Activated CD4-positive, alpha-beta T cell treated with anti-CD3 and anti-CD28 coated beads for 4 hours (primary cell): ENCODE results near the gene FAM3B.
"Not testable (repeated sequence)": the region's sequence is repeated elsewhere in the genome, so short reads cannot be mapped to it uniquely, and the experiment has no call there.

Experiments used
- DNase-seq, 2 donors: peaks; one replicate each; pipeline ENCODE4 v3.0.0-alpha.2; 2020

Gene FAM3B, protein sequence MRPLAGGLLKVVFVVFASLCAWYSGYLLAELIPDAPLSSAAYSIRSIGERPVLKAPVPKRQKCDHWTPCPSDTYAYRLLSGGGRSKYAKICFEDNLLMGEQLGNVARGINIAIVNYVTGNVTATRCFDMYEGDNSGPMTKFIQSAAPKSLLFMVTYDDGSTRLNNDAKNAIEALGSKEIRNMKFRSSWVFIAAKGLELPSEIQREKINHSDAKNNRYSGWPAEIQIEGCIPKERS

DNA sequence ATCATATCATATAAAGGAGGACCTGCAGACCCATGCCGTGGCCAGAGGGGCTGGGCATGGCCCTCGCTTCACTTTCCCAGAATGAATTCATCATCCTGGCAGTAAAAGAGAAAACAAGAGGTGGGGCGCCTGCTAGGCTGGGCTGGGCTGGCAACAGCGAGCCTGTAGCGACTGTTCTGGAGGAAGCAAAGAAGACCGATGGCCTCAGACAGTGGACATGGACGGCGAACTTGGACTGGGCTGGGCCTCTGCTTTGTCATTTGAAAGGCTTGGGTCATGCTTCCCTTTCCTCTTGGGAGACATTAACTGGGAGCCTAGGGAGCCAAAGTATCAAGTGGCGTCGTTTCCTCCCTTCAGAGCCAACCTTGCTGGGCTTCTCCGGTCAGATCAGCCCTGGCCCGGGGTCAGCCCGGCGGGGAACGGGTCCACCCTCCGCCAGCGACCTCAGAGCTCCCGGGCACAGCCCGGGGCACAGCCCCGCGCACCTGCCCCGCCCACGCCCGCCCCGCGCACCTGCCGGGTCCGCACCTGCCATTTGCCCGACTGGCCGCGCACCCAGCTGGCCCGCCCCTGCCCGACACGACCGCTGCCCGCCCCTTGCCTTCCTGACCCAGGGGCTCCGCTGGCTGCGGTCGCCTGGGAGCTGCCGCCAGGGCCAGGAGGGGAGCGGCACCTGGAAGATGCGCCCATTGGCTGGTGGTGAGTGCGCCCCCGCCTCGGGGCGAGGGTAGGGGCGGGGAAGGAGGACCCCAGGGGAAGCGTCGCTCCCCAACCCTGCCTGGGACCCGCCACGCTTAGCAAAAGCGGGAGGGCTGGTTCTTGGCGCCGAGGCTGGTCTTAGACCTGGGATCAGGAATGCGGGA lies at the start of gene FAM3B:
FAM3B (plus strand) TSS at position 602 of the 863 bp plus-strand sequence; CDS start at position 681, 79 bp downstream.
- no peak for DNase-seq

GRCh38 chr21:41267346-41267745 lies 49.3 kb upstream of the FAM3B start:
- no peak for DNase-seq

GRCh38 chr21:41269535-41269934 lies 47.1 kb upstream of the FAM3B start:
- no peak for DNase-seq

DNA sequence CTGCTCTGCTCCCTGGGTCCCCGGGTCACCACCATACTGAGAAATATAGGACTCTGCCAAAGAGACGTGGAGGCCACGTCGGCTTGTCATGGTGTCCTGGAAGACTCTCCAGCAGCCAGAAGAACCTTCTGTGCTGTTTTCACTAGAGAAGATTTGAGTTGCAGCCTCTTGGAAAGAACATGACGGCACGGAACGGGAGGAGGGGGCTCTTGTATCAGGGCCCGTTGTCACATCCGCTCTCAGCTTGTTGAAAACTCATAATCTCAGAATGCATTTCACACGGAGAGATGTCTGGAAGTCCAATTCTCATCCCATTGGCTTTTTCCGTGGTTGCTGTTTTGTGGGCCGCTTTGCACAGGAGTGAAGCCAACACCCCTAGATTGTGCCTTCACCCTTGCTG lies 39.4 kb upstream of the FAM3B start:
- no peak for DNase-seq

DNA sequence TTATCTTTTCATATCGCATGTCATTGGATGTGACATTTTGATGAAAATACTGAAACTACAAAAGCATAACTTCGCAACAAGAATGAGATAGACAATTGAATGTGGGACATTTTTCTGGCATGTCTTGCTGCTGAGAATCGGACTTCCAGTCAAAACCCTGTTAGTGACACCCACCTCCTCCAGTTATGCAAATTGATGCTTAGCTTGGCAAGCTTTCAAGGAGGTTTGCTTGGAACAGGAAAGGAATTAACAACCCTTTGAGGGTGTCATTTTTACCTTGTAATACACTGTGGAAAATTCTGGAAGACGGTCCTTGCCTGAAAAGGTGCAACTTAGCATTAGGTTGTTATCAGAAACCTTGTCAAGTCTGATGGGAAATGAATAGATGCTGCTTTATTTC lies 38.8 kb upstream of the FAM3B start:
- DNase-seq: no peak

GRCh38 chr21:41280115-41280919 lies 36.3 kb upstream of the FAM3B start:
- no peak for DNase-seq

- no peak for DNase-seq
Observed at GRCh38 chr21:41282412-41282811, 34.2 kb upstream of the FAM3B start.

- peak; percentile 47 to 58 for DNase-seq
Observed at GRCh38 chr21:41283211-41283818, 33.3 kb upstream of the FAM3B start.

DNA sequence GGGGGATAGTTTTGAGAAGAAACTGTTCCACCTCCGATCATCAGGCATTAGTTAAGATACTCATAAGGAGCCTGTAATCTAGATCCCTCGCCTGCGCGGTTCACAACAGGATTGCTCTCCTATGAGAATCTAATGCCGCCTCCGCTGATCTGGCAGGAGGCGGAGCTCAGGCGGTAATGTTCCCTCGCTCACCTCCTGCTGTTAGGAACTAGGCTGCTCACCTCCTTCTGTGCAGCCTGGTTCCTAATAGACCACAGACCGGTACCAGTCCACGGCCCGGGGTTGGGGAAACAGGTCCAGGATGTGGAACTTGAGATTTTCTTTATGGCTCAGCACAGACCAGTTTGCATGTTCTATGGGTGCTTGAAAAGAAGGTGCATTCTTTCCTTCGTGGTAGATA lies 27.2 kb upstream of the FAM3B start:
- no peak for DNase-seq

- no peak for DNase-seq
Observed at GRCh38 chr21:41290106-41290799, 26.3 kb upstream of the FAM3B start.

GRCh38 chr21:41294548-41295231 lies 21.9 kb upstream of the FAM3B start:
- DNase-seq: no peak

GRCh38 chr21:41295721-41296254 lies 20.8 kb upstream of the FAM3B start:
- DNase-seq: no peak

GRCh38 chr21:41302976-41303375 lies 13.6 kb upstream of the FAM3B start:
- DNase-seq: no peak

DNA sequence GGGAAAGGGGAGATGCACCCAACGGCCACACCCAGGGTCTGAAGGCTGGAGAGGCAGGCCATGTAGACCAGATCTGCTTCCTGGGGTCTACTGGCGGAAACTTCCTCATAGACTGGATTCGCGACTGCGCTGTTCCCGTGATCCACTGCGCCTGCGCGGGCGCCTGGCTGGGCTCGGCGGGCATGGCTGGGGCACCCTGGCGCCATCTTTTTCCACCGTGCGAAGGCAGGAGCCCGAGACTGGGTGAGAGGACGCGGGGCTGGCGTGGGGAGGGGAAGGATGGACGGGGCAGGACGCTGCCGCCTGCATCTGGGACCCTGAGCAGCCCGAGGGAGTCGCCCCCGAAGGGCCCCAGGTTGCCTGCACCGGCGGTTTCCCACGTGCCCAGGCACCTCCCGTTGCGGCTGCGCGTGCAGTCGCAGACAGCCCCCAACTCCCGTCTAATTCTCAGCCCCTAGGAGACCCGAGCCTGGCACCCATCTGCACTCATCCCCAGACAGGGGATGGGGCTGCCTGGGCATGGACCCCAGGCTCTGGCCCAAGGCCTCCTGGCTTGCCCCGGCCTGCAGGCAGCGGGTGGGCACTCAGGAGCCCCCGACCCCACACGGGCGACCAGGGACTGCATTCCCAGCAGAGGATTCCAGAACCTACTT lies 12.4 kb upstream of the FAM3B start:
- no peak for DNase-seq

- no peak for DNase-seq
Observed at GRCh38 chr21:41307219-41307618, 9.4 kb upstream of the FAM3B start.

- DNase-seq: not testable (repeated sequence)
Observed at GRCh38 chr21:41313285-41314164, 3.1 kb upstream of the FAM3B start.

DNA sequence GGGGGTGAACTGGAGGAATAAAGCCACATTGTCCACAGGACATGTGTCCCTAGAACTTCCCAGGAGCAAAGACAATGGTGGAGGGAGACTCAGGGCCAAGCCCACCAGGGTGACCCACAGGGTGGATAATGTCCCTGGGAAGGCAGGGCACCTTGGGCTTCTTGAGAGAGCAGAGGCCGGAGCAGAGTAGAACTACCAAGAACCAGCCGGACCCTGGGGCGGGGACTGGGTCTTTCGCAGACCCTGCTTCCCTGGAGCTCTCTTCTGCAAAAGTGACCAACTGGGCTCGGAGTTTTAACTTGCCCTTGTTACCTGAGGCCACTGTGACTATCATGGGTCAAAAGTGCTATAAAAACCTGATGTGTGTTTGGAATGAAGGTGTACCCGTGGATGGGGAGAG lies 875 bp upstream of the FAM3B start:
- DNase-seq: no peak

- no peak for DNase-seq
Observed at GRCh38 chr21:41317063-41317392, 427 bp downstream of the FAM3B start.

DNA sequence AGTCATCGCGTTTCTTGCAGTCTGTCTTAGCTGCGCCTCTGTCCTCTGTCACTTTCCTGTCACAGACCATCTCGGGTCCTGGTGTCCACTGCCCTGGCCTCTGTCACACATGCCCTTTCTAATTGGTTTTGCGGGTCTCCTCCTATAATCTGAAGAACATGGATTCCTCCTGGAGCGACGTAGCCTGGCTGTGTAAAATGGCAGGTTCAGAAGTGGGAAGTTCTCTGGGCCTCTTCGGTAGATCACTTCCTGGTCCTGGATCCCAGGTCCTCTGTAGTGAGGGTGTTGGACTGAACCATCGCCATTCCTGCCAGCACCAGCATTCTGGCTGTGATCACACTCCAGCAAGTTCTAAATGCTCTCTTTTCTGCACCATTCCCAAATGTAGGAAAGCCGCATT lies 857 bp downstream of the FAM3B start:
- DNase-seq: no peak

- DNase-seq: no peak
Observed at GRCh38 chr21:41318218-41318617, 1.6 kb downstream of the FAM3B start.
